ENCODE measurements around the gene ECHDC1.
"Not testable (repeated sequence)": the region's sequence is repeated elsewhere in the genome, so short reads cannot be mapped to it uniquely, and the experiment has no call there.

The ECHDC1 gene, protein sequence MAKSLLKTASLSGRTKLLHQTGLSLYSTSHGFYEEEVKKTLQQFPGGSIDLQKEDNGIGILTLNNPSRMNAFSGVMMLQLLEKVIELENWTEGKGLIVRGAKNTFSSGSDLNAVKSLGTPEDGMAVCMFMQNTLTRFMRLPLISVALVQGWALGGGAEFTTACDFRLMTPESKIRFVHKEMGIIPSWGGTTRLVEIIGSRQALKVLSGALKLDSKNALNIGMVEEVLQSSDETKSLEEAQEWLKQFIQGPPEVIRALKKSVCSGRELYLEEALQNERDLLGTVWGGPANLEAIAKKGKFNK

DNA sequence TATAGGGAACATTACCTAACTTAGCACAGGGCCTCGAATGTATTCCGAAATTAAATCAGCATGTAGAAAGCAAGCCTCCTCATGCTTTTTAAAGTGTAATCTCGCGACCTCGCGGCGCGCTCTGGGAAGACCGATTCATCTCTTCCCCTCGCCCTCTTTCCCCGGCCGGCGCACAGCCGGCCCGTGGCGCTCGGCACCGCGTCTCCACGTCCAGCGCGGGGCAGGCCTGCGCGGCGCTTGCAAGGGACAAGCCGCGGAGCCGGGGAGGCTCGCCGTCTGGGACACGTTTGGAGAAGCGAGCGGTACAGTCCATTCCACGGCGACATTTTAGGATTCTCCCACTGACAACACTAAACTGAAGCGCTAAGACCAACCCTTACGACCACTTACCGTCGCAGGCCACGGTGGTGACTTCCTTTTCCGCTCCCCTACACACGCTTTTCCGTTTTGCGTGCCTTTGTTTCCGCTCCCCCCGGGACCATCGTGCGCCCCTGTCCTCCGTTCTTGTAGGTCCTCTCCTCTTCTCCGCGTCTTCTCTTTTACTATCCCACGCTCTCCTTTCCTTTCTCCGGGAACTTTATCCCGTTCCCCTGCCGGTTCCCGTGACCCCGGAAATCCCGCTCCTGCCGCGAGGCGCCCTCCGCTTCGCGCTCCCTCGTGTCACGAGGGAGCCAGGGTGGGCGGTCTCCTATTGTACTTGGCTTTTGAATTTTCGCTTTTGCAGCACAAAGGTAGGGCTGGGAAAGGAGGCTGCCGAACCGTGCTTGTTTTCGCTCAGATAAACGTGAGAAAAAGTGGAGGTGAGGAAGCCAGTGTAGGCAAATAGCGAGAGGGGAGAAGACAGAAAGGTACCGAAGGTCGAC is at the start of gene ECHDC1:
TSS of gene ECHDC1 (minus strand) at position 664 of the 863 bp plus-strand sequence. CDS start 12,581 bp downstream, outside the sequence.
- DNase-seq = peak; percentile 63

DNA sequence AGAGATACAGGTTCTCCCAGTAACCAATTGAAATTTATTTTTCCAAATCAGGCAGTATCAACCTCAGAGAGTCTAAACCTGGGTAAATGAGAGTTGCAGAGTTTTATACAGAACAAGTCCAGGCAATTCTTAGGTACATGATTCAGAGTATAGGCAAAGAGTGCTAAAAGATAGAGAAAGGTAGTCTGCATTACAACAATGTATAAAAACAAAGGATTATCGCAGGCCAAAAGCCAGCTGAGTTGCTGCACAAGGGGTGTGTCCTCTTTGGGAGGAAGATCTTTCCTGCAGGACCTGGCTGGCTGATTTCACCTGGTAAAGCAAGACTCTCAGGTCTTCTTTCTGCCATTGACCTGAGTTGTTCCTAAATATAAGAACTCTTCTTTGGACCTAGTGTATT is 48.9 kb upstream of the ECHDC1 start:
- DNase-seq = no peak

DNA sequence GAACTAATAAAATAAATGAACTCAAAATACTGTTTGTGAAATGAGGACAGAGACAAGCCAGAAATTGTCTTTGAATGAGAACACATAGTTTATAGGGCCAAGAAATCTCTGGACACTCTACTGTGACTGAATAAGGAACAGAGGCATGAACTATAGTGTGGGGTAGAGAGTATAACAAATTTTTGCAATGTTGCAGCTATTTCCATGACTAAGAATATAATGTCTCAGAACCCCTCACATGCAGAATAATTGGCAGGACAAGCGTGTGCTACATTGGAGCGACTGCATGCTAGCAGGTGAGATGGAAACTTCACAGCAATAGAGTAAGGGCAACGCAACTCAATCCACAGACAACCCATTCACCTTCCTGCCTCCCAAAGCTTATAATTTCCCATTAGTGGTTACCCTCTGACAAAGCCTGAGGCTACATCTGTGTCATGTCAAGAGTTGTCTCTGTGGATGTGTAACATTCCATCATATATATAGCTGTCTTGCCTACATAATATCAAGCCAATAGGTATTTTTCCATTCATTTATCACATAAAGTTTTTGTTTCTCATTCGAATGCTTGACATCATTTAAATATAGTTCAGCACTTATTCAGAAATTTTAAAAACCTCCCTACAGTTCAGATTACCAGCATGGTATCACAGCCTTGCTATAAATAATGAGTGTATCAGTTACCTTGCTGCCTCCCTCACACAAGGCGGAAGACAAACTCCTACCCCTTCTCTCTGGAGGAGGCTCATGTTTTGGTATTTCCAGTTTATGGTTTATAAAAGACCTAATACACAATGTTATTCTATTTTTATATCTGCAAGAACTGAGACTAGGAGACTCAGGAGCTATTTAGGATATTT is 47.9 kb upstream of the ECHDC1 start:
- DNase-seq = no peak

DNA sequence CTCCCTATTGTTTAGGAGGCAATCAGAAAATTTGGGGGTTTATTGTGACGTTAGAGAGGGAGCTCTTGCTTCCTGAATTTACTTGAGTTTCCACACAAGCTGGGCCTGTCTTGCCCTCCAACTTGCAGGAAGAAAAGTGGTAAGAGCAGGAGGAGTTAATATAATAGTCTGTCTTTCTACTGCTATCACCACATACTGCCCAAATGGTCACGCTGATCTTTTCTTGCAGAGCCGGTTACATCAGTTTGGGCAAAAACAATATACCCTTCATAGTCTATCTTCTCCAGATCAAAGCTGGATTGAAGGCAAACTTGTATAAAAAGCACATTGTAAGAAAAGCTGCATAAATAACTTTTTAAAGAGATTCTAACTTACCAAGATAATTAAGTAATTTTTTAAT is 46.3 kb upstream of the ECHDC1 start:
- DNase-seq = no peak

DNA sequence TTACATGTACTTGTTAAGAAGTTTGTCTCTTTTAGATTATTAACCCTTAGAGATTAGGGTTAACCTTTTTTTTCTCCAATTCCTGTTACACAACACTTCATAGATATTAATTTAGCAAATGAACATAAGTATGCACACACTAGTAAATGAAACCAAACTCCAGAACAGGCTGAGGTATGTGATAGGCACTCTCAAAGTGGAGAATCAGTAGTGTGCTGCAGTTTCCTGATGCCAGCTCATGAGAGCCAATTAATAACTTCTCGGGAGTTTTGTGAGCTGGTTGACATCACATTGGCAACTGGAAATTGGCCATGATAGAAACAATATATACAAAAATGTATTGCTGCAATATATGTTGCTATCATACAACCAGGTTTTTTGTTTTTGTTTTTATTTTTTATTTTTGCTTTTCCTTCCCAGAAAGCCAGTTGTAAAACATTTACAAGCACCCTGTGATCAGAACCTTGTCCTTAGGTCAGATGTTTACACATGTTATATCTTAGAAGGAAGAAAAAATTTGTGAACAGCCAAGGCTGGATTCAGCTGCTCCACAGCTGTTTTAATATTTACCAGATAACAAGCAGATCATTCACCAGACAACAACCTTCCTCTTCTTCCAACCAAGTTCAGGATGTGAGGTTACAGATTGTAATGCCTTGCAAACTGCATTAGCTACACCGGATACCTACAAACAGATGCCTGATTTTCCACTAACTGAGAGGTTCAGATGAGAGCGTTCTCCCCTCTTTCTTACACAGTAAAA is 42.4 kb upstream of the ECHDC1 start:
- DNase-seq = no peak

DNA sequence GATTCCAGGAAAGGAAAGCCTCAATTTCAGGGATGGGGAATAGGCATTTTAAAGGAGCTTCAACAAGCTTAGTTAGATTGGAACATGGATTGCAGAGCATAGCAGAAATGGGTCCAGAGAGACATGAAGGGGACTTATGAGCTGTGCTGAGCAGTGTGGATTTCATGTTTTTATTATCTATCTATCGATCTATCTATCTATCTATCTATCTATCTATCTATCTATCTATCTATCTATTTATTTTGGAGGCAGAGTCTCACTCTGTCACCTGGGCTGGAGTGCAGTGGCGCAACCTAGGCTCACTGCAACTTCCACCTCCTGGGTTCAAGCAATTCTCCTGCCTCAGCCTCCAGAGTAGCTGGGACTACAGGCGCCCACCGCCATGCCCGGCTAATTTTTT is 41.4 kb upstream of the ECHDC1 start:
- not testable (repeated sequence) for DNase-seq

DNA sequence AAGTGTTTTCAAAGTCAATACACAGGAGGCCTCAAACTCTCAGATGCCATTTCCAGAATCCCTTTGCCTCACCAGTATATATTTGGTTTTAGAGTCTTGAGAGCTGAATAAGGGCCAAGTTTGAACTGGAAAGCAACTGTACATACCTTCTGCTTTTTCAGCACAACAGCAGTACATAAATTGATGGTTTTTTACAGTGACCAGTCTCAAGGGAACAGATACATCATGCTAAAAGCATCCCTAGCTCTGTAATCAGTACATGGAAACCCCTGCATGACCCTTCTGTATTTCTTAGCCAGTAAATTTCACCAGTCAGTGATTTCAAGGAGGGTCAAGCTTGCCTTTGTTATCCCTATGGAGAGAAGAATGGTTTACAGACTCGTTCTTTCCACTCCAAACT is 40.6 kb upstream of the ECHDC1 start:
- no peak for DNase-seq

DNA sequence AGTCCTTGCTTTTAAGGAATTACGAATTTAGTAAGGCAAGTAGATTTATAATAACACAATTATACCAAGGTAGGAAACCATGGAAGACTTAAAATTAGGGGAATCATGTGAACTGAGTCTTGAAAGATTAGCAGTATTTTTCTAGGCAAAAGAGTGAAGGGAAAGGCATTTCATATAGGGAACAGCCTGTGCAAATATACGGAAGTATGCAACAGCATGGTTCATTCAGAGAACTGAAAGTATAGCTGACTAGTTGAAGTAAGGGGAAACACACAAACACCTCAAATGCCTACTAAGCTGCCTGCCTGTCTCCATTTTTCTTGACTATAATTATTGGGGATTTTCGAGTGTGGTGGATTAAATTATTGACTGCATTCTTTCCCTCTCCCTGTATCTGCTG is 39.0 kb upstream of the ECHDC1 start:
- no peak for DNase-seq

DNA sequence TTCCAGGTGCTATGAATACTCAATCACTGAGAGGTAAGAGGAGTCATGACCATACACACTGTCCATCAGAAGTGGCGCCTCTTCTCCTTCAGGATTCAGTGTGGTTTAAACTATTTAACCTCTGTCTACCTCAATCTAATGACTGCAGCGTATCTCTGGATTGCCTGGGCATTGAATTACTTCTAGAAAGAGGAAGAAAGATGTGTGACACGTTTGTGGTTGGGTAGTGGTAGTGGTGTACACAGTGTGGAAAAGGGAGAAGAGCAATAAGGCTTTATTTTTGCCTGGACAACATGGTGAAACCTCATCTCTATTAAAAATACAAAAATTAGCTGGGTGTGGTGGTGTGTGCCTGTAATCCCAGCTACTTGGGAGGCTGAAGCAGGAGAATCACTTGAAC is 38.0 kb upstream of the ECHDC1 start:
- no peak for DNase-seq

DNA sequence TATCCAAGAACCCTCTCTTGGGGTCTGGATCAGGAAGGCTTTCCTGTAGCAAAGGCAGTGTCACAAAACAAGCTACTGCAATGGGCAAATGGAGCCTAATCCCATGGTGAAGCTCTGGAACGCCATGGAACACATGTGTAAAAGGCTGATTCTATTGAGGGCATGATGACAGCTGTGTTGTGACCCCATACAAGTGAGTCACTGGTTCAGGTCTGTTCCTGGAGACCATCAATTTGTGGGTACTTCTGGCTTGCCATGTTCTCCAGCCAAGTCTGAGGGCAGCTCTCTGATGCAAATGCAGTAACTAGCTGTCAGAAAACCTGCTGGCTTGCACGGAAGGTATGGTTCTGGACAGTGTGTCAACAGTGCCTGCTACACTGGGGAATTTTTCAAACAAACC is 33.3 kb upstream of the ECHDC1 start:
- DNase-seq = no peak

DNA sequence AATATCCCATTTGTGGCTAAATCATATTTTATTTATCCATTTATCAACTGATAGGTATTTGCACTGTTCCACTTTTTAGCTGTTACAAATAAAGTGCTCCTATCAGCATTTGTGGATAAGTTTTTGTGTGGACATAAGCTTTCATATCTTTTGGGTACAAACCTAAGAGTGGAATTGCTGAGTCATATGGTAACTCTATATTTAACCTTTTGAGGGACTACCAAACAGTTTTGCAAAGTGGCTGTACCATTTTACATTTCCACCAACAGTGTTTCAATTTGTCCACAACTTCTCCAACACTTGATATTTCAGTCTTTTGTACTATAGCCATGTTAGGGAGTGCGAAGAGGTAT is 23.6 kb upstream of the ECHDC1 start:
- DNase-seq = no peak

DNA sequence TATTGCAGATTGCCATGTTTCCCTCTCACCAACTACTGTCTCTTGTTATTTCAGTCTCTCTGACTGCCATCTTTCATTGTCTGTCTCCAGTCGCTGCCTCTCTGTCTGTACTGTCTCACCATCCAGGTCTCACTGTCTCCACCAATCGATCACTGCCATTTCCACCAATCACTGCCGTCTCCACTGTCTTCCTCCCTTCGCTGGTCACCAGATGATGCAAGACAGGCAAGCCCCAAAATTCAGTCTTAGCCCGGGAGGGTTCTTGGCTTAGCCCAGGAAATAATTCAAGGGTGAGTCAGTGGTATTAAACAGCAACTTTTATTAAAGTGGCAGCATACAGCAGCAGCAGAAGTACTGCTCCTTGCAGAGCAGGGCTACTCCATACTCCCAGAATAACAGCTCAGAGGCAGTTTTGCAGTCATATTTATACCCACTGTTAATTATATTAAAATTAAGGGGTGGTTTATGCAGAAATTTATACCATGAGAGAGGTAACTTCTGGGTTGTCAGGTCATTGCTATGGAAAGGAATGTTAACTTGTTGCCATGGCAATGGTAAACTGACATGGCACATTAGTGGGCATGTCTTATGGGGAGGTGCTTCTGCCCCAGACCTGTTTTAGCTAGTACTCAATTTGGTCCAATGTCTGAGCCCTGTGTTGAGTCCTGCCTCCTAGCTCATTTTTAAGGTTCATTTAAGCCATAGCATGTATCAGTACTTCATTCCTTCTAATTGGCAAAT is 23.0 kb upstream of the ECHDC1 start:
- no peak for DNase-seq

DNA sequence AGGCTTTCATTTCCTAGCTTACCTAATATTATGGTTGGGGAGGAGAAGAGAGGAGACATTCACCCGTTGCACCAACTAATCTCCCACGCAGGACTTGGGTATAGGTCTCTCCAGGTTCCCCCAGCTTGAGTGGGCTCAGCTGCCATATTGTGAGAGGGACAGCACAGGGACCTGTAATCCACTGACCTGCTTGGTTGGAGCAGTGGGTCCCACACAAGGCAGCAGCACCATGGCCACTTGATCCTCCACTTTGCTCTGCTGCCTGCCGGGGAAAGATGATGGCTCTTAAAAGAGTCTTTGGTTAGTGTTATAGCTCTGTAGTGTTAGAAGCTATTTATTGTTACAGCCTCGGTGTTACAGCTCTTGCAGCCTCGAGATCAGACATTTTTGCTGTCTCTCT is 22.5 kb upstream of the ECHDC1 start:
- no peak for DNase-seq

DNA sequence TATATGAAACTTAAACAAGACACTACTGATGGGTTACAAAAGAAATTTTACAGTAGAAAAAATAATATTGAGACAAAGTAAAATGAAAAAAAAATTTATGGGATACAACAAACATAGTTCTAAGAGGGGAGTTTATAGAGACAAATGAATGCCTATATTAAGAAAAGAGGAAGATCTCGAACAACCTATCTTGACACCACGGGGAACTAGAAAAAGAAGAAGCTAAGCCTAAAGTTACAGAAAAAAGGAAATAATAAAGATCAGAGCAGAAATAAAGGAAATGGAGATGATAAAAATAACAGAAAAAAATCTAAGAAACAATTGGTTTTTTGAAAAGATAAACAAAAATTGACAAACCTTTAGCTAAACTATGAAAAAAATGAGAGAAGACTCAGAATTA is 9.1 kb upstream of the ECHDC1 start:
- DNase-seq = no peak

DNA sequence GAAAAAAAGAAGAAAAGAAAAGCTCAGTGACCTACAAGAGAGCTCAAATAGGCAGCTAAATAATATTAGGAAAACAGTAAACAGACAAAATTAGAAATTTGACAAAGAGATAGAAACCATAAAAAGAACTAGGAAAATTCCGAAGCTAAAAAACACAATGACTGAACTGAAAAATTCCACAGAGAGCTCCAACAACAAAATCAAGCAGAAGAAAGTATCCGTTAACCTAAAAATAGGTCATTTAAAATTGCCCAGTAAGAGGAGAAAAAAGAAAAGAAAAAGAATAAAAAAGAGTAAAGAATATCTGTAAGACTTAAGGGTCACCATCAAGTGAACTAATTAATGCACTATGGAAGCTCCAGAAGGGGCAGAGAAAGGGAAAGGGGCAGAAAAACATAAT is 6.6 kb upstream of the ECHDC1 start:
- DNase-seq = no peak

DNA sequence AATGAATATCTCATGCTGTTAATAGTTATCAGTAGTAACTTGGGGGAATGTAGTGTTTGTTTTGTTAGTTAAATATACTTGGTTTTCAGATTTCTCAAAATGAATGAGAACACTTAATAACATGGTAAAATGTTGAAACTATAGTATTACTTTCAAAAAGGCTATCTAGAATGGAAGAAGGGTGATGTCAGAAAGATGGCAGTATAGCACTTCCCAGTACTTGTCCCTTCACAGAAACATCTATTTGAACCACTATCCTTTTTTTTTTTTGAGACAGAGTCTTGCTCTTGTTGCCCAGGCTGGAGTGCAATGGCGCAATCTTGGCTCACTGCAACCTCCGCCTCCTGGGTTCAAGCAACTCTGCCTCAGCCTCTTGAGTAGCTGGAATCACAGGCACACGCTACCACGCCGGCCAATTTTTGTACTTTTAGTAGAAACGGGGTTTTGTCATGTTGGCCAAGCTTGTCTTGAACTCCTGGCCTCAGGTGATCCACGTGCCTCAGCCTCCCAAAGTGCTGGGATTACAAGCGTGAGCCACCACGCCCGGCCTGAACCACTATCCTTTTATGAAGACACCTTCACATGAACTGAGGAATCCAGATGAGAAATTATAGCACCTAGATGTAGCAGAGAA is 4.7 kb upstream of the ECHDC1 start:
- no peak for DNase-seq

DNA sequence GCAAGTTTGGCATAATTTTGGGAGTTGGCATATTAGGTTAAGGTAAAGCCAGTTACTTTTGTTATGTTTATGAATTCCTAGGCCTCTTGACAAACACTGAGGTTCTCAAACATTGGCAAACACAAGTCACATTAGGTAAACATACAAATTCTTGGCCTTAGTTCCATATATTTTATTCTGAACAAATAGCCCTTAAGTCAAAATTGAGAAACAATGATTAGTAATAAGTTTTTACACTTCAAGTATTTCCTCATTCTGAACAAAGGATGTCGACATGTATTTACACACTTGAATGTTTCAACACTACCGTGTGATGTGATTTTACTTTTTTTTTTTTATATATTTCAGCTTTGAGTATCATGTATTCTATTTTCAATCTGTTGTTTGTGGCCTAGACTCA is 3.8 kb upstream of the ECHDC1 start:
- DNase-seq = no peak

DNA sequence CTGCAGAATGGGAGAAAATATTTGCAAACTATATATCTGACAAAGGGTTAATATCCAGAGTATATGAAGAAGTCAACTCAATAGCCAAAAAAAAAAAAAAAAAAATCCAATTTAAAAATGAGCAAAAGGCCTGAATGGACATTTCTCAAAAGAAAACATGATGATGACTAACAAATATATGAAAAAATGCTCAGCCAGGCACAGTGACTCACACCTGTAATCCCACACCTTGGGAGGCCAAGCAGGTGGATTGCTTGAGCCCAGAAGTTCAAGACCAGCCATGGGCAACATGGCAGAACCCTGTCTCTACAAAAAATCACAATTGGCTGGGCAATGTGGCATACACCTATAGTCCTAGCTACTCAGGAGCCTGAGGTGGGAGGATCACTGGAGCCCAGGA is 2.1 kb upstream of the ECHDC1 start:
- no peak for DNase-seq

DNA sequence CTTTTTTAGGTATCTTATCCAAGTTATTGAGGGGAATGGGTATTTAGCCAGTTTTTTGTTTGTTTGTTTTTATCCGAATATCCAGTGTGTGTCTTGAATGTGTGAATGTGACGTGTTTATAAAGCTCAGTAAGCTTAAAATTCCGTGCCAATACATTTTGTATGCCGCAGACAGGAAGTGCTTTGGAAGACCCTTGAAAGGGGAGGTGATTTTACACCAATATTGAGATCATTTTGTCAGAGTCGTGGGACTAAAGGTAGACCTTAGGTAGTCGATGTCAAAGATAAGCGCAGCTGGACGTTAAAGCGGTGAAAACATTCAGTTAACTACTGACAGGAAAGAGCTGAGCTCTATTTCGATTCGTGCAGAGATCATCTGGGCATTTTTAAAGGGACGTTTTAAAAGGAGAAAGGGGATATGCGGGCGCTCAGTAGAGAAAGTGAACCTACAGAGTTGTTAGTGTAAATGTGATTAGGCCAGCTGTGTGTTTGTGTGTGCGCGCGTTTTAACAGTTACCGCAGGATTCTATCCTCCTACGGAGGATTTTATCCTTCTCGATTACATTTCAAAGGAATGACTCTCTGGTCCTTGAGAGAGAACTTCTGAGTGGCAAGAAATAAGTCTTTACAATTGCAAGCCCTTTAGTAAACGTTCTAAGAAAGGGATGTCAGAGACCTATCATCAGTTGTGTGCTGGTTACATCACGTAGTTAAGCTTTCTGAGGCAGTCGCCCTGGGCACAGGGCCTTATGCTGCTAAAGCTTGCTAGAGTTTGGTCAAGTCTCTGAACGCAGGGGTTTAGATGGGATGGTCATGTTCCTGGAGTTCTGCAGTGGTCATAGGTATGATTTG is 625 bp upstream of the ECHDC1 start:
- DNase-seq = no peak

DNA sequence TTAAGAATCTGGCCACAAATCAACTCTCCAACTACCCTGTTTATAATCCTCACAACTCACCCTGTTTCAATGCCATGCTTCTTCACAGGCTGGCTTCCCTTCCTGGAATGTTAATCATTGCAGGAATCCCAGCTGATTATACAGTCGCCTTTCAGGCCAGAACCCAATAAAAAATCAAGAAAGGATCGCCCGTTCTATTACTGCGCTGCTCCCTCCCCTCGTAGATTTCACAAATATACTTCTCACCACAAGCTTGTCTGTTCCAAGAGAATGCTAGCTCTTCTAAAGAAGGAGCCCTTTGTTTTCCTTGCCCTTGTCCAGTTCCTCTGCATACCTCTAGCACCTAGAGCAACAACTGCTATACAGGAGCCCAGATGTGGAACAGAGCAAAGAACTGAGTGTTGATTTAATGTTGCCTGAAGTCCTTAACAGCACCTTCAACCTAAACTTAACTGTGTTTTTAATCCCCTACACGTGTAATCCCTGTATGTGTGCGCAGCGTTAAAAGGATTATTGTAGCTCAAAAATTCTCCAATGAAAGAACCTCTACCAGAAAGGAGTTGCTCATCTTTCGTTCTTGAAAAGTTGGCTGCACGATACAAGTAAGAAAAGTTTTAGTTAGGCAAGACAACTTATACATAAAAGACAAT is 988 bp downstream of the ECHDC1 start:
- DNase-seq = no peak
